GM21367 (cell line): ENCODE measurements around the gene PRKACB.
A peak's percentile ranks its signal among the peaks of the same experiment; 100 is the strongest.
"Not testable (repeated sequence)": the region's sequence is repeated elsewhere in the genome, so short reads cannot be mapped to it uniquely, and the experiment has no call there.

ENCODE experiments used
- ATAC-seq: cut with Tn5 transposase; IDR thresholded peaks from one replicate; pipeline ENCODE4 v1.9.1; 2021; ENCODE audit not compliant: unreplicated experiment

PRKACB gene

DNA sequence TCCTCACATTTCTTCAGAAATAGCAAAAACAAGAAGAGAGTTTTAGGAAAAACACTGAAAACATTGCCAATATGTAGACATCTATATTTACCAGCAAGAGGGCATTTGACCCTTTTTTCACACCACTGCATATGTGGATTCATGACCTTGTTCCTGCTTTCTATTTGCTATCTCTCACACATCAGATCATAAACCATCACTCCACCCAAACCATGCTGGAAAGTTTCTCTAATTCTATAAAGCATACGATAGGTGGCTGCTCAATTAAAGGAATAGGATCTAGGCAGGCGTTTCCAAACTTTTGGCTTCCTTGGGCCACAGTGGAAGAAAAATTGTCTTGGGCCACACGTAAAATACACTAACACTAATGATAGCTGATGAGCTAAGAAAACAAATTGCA, 121.8 kb downstream of the PRKACB start:
- ATAC-seq = no peak

DNA sequence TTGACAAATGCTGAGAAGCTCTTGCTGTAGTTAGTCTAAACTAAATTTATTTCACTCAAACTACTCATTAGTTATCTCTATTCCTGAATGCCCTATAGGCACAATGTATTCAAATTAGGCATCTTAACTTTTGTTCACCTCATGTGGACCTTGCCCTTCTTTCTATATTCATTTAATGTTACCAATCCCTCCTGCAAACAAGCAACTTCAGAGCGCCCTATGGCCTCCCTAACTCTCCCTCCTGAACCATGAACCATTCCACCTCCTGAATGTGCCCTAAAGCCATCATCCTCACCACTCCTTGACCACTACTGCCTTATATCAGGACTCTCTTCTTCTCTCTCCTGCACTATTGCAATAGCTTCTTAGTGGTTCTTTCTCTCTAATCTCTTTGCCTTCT, 122.7 kb downstream of the PRKACB start:
- no peak for ATAC-seq

DNA sequence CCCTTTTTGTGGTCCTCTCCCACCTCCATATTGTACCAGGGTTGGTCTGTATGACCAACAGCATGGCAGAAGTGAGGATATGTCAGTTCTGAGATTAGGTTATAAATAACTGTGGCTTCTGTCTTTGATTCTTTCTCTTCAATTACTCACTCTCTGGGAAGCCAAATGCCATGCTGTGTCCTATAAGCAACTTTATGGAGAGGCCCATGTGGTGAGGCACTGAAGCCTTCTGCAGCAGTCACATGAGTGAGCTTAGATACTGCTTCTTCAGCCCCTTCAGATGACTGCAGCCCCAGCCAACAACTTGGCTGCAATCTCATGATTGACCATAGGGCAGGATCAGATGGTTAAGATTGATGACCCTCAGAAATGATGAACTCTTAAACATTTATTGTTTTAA, 123.4 kb downstream of the PRKACB start:
- no peak for ATAC-seq

DNA sequence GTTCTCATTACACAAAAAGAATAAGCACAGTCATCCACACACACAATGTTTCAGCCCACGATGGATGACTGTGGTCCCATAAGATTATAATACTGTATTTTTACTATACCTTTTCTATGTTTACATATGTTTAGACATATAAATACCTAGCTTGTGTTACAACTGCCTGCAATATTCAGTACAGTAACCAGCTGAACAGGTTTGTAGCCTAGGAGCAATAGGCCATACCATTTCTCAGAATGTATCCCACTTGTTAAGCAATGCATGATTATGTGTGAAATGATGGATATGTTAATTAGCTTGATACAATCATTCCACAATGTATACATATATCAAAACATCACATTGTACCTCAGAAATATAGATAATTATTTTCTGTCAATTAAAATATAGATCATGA, 124.3 kb downstream of the PRKACB start:
- no peak for ATAC-seq

DNA sequence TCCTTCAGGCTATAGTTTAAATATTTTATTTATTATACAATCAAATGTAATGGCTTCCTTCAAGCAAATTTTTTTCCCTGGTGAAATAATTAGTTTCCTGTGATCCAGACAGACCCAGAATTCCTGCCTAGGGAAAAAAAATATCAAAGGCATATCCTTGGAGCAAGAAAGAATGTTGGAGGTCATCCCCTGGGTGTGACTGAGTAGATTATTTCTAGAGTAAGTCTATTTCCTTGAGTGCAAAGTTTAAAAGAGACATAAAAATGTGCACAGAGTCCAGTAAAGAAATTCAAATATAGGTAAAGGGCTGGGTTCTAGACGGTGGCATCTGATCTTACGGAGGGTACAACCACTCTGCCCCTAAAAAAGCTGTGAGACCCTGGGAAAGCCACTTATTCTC, 125.2 kb downstream of the PRKACB start:
- ATAC-seq = no peak

DNA sequence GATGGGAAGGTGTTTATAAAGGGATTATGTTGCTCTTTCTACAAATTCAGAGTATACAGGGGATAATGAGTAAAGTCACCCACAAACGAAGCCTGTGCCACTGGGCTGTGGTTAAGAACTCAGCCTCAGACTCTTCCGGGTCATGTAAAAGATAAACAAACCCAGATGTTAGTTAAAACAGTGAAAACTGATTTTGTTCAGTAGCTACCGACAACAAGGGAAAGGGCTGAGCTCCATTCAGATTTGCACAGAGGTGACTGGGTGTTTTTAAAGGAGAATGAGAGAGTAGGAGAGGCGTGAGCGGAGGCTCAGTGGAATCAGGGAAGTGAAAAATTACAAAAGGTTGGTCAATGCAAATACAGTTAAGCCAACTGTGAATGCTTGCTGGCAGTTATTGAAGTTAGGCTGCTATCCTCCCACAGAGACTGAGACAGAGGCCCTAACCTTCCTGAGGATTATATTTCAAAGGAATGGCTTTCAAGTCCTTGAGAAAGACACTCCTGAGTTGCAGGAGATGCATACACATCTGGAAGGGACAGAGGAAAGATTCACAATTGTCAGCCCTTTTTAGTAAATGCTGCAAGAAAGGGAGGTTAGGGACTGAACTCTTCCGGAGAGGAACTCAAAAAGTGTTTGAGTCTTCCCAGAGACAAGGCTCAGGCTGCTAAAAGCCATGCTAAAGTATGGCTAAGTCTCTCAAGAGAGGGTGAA, 127.5 kb downstream of the PRKACB start:
- peak; percentile 98 for ATAC-seq

DNA sequence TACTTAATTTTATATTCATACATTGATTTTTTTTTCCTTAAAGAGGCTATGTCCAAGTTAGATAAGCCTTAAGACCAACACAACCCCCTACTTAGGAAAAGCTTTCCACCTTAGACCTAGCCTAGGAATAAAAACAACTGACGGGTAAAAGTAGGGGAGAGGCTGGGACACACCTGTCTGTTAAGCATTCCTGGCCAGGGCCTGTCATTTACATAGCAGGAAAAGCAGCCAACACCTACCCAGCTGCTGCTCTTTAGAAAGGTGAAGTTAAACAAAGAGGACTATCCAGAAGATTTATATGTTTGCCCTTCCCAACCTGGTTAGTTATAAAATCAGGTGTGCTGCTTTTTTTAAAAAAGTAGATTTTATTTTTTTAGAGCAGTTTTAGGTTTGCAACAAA, 128.3 kb downstream of the PRKACB start:
- no peak for ATAC-seq

DNA sequence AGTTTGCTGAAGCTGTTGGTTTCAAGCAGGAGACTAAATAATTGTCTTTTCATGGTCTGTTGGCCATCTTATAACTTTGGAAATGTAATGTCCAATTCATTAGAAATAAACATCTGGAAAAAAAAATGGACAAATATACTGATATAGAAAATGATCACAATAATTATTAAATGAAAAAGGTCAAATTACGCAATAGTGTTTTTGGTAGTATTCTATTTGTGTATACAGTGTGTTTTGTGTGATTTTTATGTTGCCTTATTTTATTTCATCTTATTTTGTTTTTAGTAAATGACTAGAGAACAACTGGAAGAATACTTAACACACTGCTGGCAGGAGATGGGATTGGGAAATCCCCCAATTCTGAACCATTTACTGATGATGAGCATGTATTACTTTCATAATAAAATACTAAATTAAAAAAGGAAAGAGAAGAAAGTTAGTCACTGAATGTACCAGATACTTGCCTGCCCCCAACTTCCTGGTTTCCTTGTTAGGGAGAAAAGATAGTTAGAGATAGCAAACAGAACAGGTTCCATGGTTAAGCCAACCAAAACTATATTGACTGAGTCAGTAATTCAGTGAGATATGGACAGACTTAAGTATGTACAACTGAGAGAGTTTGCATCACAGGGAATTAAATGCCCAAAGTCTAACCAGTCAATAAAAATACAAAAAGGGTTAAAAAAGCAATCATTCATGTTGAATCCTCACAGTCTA, 133.4 kb downstream of the PRKACB start:
- ATAC-seq = no peak

DNA sequence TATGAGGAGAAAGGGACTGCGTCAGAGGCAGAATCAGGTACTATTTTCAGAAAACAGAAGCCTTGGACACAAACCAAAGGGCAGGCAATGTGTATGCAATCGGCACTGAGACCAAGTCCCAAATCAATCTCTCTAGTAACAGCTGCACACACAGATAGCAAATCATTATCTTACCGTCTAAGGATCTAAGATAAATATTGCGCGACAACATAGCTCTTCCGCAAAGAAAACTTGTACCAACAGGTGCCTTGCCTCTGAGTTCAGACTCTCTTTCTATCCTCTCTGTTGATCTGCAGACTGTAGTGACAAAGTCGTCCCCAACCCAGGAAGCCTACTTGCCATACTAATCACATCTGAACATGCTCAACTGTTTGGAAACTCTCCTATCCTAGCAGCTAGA, 134.8 kb downstream of the PRKACB start:
- no peak for ATAC-seq

DNA sequence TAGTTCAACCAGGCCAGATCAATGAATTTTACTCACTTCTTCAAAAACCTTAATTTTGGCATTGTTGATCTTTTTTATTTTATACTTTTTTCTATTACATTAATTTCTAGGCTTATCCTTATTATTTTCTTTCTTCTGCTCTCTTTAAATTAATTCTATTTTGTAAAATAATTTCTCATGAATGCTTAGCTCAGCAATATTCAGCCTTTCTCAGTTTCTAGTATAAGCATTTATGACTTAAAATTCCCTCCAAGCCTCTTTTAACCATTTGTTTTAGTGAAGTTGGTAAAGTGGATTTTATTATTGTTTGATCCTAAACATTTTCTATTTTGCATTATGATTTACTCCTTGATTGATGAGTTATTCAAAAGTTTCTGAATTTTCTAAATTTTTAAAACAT, 136.8 kb downstream of the PRKACB start:
- ATAC-seq = no peak

DNA sequence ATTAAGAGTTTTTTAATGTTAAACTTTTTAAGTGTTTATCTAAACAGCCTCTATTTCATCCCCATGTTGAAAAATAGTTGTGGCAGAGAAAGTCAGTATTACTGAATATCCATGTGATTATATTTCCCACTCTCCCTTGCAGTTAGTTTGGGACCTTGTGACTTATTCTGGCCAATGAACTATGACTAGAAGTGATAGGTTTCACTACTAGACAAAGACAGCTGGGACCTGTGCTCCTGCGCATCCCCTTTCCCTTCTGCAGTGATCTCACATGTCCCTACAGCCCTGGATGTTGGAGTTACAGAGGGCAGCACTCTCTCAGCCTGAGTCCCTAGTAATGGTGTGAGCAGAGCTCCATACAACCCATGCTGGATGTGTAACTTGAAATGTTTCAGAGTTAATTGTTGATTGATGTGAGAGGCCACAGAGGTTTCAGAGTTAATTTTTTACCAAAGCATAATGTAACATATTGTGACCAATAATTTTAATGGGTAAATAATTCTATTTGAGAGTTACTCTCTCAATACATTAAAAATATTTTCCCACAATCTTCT, 138.8 kb downstream of the PRKACB start:
- ATAC-seq = no peak

DNA sequence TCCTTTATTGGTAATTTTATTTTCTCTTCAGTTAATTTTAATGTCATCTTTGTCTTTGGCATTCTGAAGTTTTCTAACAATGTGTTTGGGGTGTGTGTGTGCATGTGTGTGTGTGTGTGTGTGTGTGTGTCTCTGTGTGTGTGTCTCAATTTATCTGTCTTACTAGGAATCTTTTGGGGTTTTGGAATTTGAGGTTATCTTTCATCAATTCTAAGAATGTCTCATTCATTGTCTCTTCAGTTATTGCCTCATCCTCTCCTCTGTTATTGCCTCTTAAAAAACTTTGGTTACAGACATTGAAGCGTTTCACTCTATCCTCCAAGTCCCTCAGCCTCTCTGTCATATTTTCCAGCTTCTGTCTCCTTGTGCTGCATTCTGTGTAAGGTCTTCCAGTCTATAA, 139.3 kb downstream of the PRKACB start:
- no peak for ATAC-seq

DNA sequence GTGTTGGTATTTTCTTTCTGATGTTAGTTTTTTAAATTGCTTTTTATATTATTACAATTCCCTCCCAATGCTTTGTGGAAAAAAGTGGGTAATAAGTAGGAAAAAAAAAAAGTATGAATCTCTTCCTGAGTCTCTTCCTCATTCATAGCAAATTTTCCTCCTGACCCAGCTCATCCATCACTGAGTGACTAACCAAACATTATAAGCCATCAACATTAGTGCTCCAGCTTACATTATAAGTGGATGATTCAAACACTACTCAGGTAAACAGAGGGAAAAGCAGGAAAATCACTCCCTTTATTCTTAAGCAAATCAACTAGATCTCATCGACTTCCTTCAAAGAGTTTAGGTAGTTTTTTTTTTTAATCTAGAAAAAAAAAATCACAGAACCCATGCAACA, 142.0 kb downstream of the PRKACB start:
- ATAC-seq = no peak

DNA sequence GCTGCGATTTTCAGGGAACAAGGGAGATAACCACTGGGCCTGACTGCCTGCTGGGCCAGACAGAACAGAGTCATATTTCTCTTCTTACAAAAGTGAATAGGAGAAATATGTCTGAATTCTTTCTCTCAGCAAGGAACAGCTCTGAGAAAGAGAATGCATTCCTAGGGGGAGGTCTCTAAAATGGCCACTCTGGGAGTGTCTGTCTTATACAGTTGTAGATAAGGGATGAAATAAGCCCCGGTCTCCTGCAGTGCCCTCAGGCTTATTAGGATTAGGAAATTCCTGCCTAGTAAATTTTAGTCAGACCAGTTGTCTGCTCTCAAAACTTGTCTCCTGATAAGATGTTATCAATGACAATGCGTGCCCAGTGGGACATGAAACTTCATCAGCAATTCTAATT, 143.3 kb downstream of the PRKACB start:
- ATAC-seq = not testable (repeated sequence)
